ENCODE results near the gene SKI. TPM values are rescaled to one million over a fixed set of nuclear protein-coding genes. Genes with fewer than 3 reads are reported as not detected.

SKI gene
- total RNA-seq, 1 donor from 2014 or later, result 13.5 TPM

GRCh38 chr1:2266301-2266975 is 38.3 kb downstream of the SKI start:
- no peak for TF ChIP-seq CTCF (conservative IDR thresholded peaks at IDR 0.05; ENCODE audit: low read depth, low read length)
- no peak for DNase-seq (ENCODE audit: low read depth)
- H3K4me3 ChIP-seq (ENCODE audit: low read depth, low read length), result no peak overlapping the region

- H3K4me3 ChIP-seq (ENCODE audit: low read depth, low read length), result no peak overlapping the region
- no peak for TF ChIP-seq CTCF (conservative IDR thresholded peaks at IDR 0.05; ENCODE audit: low read depth, low read length)
- no peak for DNase-seq (ENCODE audit: low read depth)
Observed at GRCh38 chr1:2267051-2267830, 39.1 kb downstream of the SKI start.

GRCh38 chr1:2267862-2268261 is 39.7 kb downstream of the SKI start:
- no peak overlapping the region for H3K4me3 ChIP-seq (ENCODE audit: low read depth, low read length)
- no peak for DNase-seq (ENCODE audit: low read depth)
- TF ChIP-seq CTCF (conservative IDR thresholded peaks at IDR 0.05; ENCODE audit: low read depth, low read length), result no peak

- TF ChIP-seq CTCF (conservative IDR thresholded peaks at IDR 0.05; ENCODE audit: low read depth, low read length), result no peak
- no peak overlapping the region for H3K4me3 ChIP-seq (ENCODE audit: low read depth, low read length)
- DNase-seq (ENCODE audit: low read depth), result no peak
Observed at GRCh38 chr1:2268285-2269056, 40.4 kb downstream of the SKI start.

GRCh38 chr1:2269193-2269921 is 41.2 kb downstream of the SKI start:
- TF ChIP-seq CTCF (conservative IDR thresholded peaks at IDR 0.05; ENCODE audit: low read depth, low read length), result no peak
- no peak overlapping the region for H3K4me3 ChIP-seq (ENCODE audit: low read depth, low read length)
- DNase-seq (ENCODE audit: low read depth), result no peak

GRCh38 chr1:2269922-2270259 is 41.8 kb downstream of the SKI start:
- H3K4me3 ChIP-seq (ENCODE audit: low read depth, low read length), result no peak overlapping the region
- TF ChIP-seq CTCF (conservative IDR thresholded peaks at IDR 0.05; ENCODE audit: low read depth, low read length), result no peak
- DNase-seq (ENCODE audit: low read depth), result no peak

Measured in epithelial cell of proximal tubule (primary cell).